SK-N-SH (cell line): ENCODE results near the gene STARD3NL.
A peak's percentile ranks its signal among the peaks of the same experiment; 100 is the strongest.

ENCODE experiments used
- ELF1 ChIP-seq: IDR thresholded peaks from 2 replicates; pipeline ENCODE4 v1.4.0; 2012
- EP300 ChIP-seq, 2 experiments: IDR thresholded peaks; 2 replicates each; pipeline versions ENCODE4 v1.4.0 to v1.6.1; 2012; ENCODE audit warnings: borderline replicate concordance in 1 of 2, low read depth in 1 of 2, low read length in 1 of 2
- FOSL2 ChIP-seq: IDR thresholded peaks from 2 replicates; pipeline ENCODE4 v1.4.0; 2012; ENCODE audit warnings: low read depth, mild to moderate bottlenecking, moderate library complexity, borderline replicate concordance
- FOXM1 ChIP-seq: IDR thresholded peaks from 2 replicates; pipeline ENCODE4 v1.4.0; 2012; ENCODE audit warnings: low read depth, mild to moderate bottlenecking
- POLR2AphosphoS5 ChIP-seq: IDR thresholded peaks from 2 replicates; pipeline ENCODE4 v1.6.1; 2012; ENCODE audit warnings: low read depth, low read length
- REST ChIP-seq: IDR thresholded peaks from 2 replicates; pipeline ENCODE4 v1.6.1; 2012; ENCODE audit warnings: mild to moderate bottlenecking, low read depth, low read length, moderate library complexity
- RXRA ChIP-seq: IDR thresholded peaks from 2 replicates; pipeline ENCODE4 v1.4.0; 2012; ENCODE audit warnings: low read depth, mild to moderate bottlenecking, borderline replicate concordance
- SMC3 ChIP-seq: IDR thresholded peaks from 2 replicates; pipeline ENCODE4 v1.6.1; 2012; ENCODE audit warnings: low read depth, low read length, improper control_type of control experiment
- TEAD4 ChIP-seq: IDR thresholded peaks from 2 replicates; pipeline ENCODE4 v1.4.0; 2012; ENCODE audit warnings: mild to moderate bottlenecking, borderline replicate concordance; ENCODE audit not compliant: insufficient read depth
- ZBTB33 ChIP-seq: IDR thresholded peaks from 2 replicates; pipeline ENCODE4 v1.4.0; 2012; ENCODE audit warnings: low read depth, borderline replicate concordance
- TF ChIP-seq, protein P1 (sequence below): fragments of 200-600 bp; sonication (generic); IDR thresholded peaks from 2 replicates; pipeline ENCODE4 v1.6.1; 2017; ENCODE audit warnings: antibody characterized with exemption, mild to moderate bottlenecking, moderate library complexity
- TF ChIP-seq, protein P2 (sequence below): IDR thresholded peaks from 2 replicates; pipeline ENCODE4 v1.4.0; 2012; ENCODE audit warnings: low read depth, borderline replicate concordance

- TF ChIP-seq FOXM1 (no peak), ZBTB33 (no peak), TEAD4 (no peak), ELF1 (no peak), RXRA (no peak), POLR2AphosphoS5 (peak; percentile 91), SMC3 (no peak), REST (0 out of 2 replicates have a peak, but pooled peaks have one; percentile 5), FOSL2 (no peak), EP300 (IDR thresholded peaks at IDR 0.05; ENCODE audit: borderline replicate concordance in 1 of 2, low read depth in 1 of 2, low read length in 1 of 2) (0 out of 4 replicates have a peak, but pooled peaks of 1 of the 2 experiments have one; percentile 15)
- TF ChIP-seq, protein P1, sequence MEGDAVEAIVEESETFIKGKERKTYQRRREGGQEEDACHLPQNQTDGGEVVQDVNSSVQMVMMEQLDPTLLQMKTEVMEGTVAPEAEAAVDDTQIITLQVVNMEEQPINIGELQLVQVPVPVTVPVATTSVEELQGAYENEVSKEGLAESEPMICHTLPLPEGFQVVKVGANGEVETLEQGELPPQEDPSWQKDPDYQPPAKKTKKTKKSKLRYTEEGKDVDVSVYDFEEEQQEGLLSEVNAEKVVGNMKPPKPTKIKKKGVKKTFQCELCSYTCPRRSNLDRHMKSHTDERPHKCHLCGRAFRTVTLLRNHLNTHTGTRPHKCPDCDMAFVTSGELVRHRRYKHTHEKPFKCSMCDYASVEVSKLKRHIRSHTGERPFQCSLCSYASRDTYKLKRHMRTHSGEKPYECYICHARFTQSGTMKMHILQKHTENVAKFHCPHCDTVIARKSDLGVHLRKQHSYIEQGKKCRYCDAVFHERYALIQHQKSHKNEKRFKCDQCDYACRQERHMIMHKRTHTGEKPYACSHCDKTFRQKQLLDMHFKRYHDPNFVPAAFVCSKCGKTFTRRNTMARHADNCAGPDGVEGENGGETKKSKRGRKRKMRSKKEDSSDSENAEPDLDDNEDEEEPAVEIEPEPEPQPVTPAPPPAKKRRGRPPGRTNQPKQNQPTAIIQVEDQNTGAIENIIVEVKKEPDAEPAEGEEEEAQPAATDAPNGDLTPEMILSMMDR: no peak; the same call in 1 of the 2 replicates
- TF ChIP-seq, protein P2, sequence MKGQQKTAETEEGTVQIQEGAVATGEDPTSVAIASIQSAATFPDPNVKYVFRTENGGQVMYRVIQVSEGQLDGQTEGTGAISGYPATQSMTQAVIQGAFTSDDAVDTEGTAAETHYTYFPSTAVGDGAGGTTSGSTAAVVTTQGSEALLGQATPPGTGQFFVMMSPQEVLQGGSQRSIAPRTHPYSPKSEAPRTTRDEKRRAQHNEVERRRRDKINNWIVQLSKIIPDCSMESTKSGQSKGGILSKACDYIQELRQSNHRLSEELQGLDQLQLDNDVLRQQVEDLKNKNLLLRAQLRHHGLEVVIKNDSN: peak; percentile 41; the same call in 1 of the 2 replicates
These were observed at the start of gene STARD3NL for GRCh38 chr7:38178004-38178694.
